Suprapubic skin (tissue), 3 donors: ENCODE measurements around the gene MBD1.

Source experiments
- POLR2A ChIP-seq, 2 donors: fragments of 450-650 bp; IDR thresholded peaks; one replicate each; pipeline ENCODE4 v1.6.1; 2017; ENCODE audit warnings: antibody characterized with exemption in 2 of 2, mild to moderate bottlenecking in 2 of 2, moderate library complexity in 2 of 2
- TF ChIP-seq, protein P1 (sequence below), 2 donors: fragments of 200-600 bp in 1 of 2; fragments of 450-650 bp in 1 of 2; sonication (generic) in 1 of 2; IDR thresholded peaks; one replicate each; pipeline ENCODE4 v1.5.1; 2016 to 2019; ENCODE audit warnings: antibody characterized with exemption in 2 of 2, mild to moderate bottlenecking in 1 of 2, moderate library complexity in 1 of 2

DNA sequence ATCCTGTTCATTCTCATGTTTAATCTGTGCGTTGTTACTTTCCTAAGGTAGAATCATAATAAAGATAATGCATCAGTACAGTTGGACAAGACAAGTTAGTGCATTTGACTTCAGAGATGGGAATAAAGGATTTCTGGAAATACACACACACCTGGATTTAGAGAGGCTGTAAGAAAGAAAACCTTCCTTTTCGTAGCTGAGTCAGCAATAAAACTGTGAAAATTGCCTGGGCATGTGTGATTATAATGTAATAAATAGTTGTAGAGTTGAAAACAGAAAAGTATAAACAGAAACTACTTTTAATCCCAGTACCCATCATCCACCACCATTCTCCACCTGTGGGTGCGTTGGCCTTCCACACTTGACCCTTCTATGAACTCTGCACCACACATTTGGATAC, 30.4 kb downstream of the MBD1 start:
- no peak for TF ChIP-seq POLR2A (IDR thresholded peaks at IDR 0.05)
- TF ChIP-seq, protein P1, sequence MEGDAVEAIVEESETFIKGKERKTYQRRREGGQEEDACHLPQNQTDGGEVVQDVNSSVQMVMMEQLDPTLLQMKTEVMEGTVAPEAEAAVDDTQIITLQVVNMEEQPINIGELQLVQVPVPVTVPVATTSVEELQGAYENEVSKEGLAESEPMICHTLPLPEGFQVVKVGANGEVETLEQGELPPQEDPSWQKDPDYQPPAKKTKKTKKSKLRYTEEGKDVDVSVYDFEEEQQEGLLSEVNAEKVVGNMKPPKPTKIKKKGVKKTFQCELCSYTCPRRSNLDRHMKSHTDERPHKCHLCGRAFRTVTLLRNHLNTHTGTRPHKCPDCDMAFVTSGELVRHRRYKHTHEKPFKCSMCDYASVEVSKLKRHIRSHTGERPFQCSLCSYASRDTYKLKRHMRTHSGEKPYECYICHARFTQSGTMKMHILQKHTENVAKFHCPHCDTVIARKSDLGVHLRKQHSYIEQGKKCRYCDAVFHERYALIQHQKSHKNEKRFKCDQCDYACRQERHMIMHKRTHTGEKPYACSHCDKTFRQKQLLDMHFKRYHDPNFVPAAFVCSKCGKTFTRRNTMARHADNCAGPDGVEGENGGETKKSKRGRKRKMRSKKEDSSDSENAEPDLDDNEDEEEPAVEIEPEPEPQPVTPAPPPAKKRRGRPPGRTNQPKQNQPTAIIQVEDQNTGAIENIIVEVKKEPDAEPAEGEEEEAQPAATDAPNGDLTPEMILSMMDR (IDR thresholded peaks at IDR 0.05): no peak
